NB4 (cell line): ENCODE data around the gene BROX.
A peak's percentile ranks its signal among the peaks of the same experiment; 100 is the strongest.
"Not testable (repeated sequence)": the region's sequence is repeated elsewhere in the genome, so short reads cannot be mapped to it uniquely, and the experiment has no call there.

ENCODE experiments used
- DNase-seq: peaks from one replicate; pipeline ENCODE4 v3.0.0; 2010; ENCODE audit warnings: low read depth
- H3K4me3 ChIP-seq: one replicate; pipeline ENCODE4 v1.5.1; 2011; ENCODE audit warnings: mild to moderate bottlenecking, low read depth, low read length, moderate library complexity
- CTCF ChIP-seq: IDR thresholded peaks from one replicate; pipeline ENCODE4 v1.5.1; 2012; ENCODE audit warnings: low read depth, low read length
- MAX ChIP-seq: IDR thresholded peaks from 2 replicates; pipeline ENCODE4 v1.6.1; 2011; ENCODE audit warnings: low read depth, low read length
- MYC ChIP-seq: IDR thresholded peaks from 2 replicates; pipeline ENCODE4 v1.6.1; 2011; ENCODE audit warnings: low read depth, low read length
- POLR2A ChIP-seq: IDR thresholded peaks from 2 replicates; pipeline ENCODE4 v1.6.1; 2011; ENCODE audit warnings: mild to moderate bottlenecking; ENCODE audit not compliant: insufficient read length; ENCODE audit errors: extremely low read depth

BROX gene

DNA sequence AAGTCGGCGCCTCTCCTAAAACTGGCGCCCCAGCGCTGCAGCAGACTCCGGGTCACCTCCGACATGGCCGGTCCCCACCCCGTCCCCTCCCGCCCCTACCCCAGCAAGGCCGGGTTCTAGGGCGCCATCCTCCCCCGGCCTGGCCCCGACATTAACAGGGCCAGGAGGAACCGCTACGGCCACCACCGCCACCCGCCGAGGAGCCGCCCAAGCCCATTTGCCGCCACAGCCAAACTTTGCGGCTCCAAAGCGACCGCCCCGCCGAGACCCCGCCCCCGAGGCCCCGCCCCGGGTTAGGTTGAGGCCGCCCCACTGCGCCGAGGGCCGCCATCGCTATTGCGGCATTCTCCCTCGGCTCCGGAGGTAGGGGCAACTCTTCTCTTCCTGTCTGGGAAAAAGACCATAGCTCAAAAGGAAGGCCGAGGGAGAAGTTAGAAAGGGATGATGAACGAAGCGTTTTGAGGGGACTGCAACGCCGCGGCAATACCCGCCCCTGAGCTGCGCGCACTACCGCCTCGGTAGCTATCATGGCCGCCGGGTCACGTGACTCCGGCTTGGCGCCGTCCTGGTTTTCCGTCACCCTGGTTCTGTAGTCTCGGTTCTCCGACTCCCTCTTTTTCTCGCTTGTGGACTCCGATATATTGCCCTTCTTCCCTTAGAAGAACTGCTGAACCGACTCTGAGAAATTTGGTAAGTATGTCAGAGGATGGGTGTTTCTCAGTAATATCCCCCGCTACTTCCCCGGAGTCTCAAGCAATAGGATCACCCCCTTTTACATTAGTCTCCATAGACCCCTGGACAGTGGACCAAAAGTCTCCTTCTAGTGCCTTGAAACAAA lies at the start of gene BROX, which contains the start of gene AIDA:
BROX (plus strand) TSS at position 312 of the 838 bp plus-strand sequence. CDS start 3,136 bp downstream, outside the sequence.
AIDA (minus strand) TSS at position 239 of the 838 bp plus-strand sequence; CDS start at position 65, 174 bp downstream.
- DNase-seq = peak; percentile 90
- TF ChIP-seq MYC (no peak), MAX (peak; percentile 65; the same call in 1 of the 2 replicates), CTCF (no peak), POLR2A (peak; percentile 14)
- peak within 1 kb of the TSS; percentile 95 for H3K4me3 ChIP-seq

- no peak overlapping the region for H3K4me3 ChIP-seq
- TF ChIP-seq POLR2A (no peak), CTCF (no peak), MAX (no peak), MYC (no peak)
Observed at GRCh38 chr1:222663431-222663934, 48.9 kb upstream of the BROX start.

GRCh38 chr1:222665964-222666363 lies 46.4 kb upstream of the BROX start:
- no peak for DNase-seq
- H3K4me3 ChIP-seq = no peak overlapping the region
- no peak for TF ChIP-seq CTCF
- no peak for TF ChIP-seq MYC
- no peak for TF ChIP-seq MAX
- no peak for TF ChIP-seq POLR2A

More at GRCh38 chr1:222663431-222663934, 48.9 kb upstream of the BROX start:
- DNase-seq = no peak

- not testable (repeated sequence) for DNase-seq, H3K4me3 ChIP-seq
Observed at GRCh38 chr1:222668184-222668583, 44.2 kb upstream of the BROX start.

DNA sequence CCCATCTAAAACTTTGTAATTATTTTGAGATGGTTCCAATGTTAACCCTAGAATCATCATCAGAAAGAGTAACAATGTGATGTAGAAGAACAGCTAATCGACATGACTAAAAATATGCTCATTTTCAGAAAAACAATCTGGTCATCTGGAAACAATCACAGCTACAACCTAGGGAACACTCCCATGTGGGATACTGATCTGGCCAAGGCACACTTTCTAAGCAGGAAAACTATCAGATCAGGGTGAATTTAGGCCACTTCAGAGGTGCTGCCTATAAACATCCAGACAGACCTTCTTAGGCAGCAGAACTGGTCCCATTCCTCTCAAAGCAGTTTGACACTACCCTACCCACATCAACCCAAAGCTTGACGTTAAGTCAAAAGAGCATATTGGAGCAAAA lies 43.3 kb upstream of the BROX start:
- not testable (repeated sequence) for H3K4me3 ChIP-seq

GRCh38 chr1:222670110-222670509 lies 42.3 kb upstream of the BROX start:
- TF ChIP-seq CTCF = no peak
- TF ChIP-seq MAX = no peak
- TF ChIP-seq MYC = no peak
- TF ChIP-seq POLR2A = no peak
- no peak for DNase-seq
- H3K4me3 ChIP-seq = no peak overlapping the region

More for the DNA sequence above, 43.3 kb upstream of the BROX start:
- not testable (repeated sequence) for DNase-seq

- no peak for TF ChIP-seq MAX
- TF ChIP-seq POLR2A = no peak
- no peak for TF ChIP-seq MYC
- TF ChIP-seq CTCF = no peak
- H3K4me3 ChIP-seq = no peak overlapping the region
- no peak for DNase-seq
Observed at GRCh38 chr1:222680080-222680479, 32.3 kb upstream of the BROX start.
